ENCODE measurements around the gene CLMP. TPM values are rescaled to one million over a fixed set of nuclear protein-coding genes. Genes with fewer than 3 reads are reported as not detected.
"Not testable (repeated sequence)": the region's sequence is repeated elsewhere in the genome, so short reads cannot be mapped to it uniquely, and the experiment has no call there.

The CLMP gene
- total RNA-seq, 2 experiments from 2014 or later = 0.09 TPM; not detected in 1

DNA sequence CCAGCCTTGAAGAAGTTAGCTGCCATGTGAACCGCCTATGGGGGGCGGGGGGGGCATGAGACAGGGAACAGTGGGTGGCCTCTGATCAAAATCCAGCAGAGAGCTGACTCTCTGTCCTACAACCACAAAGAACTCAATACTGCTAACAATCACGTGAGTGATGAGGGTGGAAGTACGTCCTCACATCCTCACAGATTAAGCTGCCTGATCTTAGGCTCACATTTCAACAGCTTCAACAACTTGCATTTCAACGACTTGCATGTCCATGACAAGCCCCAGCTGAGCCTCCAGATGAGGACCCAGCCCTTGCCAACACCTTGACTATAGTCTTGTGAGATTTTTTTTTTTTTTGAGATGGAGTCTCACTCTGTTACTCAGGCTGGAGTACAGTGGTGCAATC lies 51.6 kb downstream of the CLMP start:
- H3K4me1 Mint-ChIP-seq (ENCODE audit: low read depth) = no peaks in the 10 kb centered on the region
- H3K4me3 Mint-ChIP-seq = no peak overlapping the region
- H3K27ac Mint-ChIP-seq = no peak overlapping the region
- intact Hi-C loops (cut with micrococcal nuclease) = no loop called here
- TF ChIP-seq, protein P1, sequence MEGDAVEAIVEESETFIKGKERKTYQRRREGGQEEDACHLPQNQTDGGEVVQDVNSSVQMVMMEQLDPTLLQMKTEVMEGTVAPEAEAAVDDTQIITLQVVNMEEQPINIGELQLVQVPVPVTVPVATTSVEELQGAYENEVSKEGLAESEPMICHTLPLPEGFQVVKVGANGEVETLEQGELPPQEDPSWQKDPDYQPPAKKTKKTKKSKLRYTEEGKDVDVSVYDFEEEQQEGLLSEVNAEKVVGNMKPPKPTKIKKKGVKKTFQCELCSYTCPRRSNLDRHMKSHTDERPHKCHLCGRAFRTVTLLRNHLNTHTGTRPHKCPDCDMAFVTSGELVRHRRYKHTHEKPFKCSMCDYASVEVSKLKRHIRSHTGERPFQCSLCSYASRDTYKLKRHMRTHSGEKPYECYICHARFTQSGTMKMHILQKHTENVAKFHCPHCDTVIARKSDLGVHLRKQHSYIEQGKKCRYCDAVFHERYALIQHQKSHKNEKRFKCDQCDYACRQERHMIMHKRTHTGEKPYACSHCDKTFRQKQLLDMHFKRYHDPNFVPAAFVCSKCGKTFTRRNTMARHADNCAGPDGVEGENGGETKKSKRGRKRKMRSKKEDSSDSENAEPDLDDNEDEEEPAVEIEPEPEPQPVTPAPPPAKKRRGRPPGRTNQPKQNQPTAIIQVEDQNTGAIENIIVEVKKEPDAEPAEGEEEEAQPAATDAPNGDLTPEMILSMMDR (IDR thresholded peaks at IDR 0.05) = no peak
- POLR2A ChIA-PET = interaction anchor here (1.1 kb wide), 1 partner anchor 19 kb away, joined by 3 read pairs; no protein-coding TSS in a partner anchor
- no peaks in the 10 kb centered on the region for H3K9me3 Mint-ChIP-seq
- H3K27me3 Mint-ChIP-seq = no peaks in the 10 kb centered on the region
- no peak for ATAC-seq
- CTCF ChIA-PET = interaction anchor here (1.0 to 1.6 kb wide), 2 partner anchors 104 to 118 kb away, joined by 4 to 7 read pairs; no protein-coding TSS in a partner anchor
- H3K36me3 Mint-ChIP-seq (ENCODE audit: low read depth) = no peaks in the 10 kb centered on the region
- DNase-seq = no peak

DNA sequence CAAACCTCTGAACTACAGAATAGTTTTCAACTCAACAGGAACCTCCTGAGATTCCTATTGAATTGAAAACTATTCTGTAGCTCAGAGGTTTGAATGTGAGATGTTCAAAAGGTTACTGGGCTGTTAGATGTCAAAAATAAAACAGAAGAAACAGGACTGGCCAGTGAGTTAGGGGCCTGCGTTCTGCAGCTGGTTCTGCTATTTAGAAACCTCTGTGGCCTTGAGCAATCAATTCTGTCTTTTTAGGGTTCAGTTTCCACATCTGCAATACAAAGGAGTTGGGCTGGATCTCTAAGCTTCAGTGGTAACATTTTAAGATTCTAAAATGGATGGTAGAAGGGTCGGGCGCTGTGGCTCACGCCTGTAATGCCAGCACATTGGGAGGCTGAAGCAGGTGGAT lies 55.8 kb downstream of the CLMP start:
- no peaks in the 10 kb centered on the region for H3K9me3 Mint-ChIP-seq
- no peaks in the 10 kb centered on the region for H3K4me1 Mint-ChIP-seq (ENCODE audit: low read depth)
- CTCF ChIA-PET = interaction anchor here (1.0 to 1.3 kb wide), 2 partner anchors 36 to 122 kb away, joined by 3 to 5 read pairs; no protein-coding TSS in a partner anchor
- intact Hi-C loops (cut with micrococcal nuclease) = no loop called here
- DNase-seq (no peak), ATAC-seq (no peak)
- no peaks in the 10 kb centered on the region for H3K27me3 Mint-ChIP-seq
- no peak overlapping the region for H3K4me3 Mint-ChIP-seq
- H3K36me3 Mint-ChIP-seq (ENCODE audit: low read depth) = no peaks in the 10 kb centered on the region
- no peak overlapping the region for H3K27ac Mint-ChIP-seq
- POLR2A ChIA-PET = no interaction called here
- TF ChIP-seq, protein P1 (IDR thresholded peaks at IDR 0.05) = no peak

DNA sequence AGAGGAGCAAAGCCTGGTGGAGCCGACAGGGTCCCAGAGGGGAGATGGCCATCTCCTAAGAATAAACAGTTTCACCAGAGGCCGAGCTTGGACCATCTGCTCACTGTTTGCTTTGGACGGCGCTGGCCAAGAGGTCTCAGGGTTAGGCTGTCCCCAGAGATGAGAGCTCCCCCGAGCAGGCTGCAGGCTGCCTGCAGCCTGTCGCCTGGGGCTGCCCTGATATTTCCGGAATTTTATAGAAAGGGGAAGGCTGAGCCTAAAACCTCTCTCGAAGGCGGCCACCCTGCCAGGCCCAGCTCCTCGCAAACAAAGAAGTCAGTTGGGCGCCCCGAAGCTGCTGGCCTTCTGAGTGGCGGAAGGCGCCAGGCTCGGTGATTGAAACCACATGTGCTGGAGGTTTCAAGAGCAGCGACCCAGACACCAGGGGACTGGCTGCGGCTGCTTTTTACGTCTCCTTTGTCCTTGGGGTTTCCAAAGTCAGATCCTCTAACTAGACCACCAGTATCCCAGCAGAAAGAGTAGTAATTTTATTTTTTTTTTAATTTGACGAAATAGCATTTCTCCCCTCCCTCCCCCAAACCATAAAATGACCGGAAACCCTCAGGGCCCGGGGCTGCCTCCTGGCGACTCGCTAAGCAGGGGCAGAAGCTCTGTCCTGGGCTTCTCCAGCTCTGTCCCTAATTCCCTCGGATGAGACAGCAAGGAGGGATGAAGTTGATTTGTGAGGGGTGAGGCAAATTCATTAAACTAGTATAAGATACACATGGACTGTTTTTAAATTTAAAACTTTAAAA lies 57.4 kb downstream of the CLMP start:
- no peaks in the 10 kb centered on the region for H3K27me3 Mint-ChIP-seq
- CTCF ChIA-PET = interaction anchor here (0.8 to 1.8 kb wide), 4 partner anchors 15 to 109 kb away, joined by 3 to 5 read pairs (median 4); no protein-coding TSS in a partner anchor
- no peak overlapping the region for H3K27ac Mint-ChIP-seq
- no peak overlapping the region for H3K4me3 Mint-ChIP-seq
- intact Hi-C loops (cut with micrococcal nuclease) = no loop called here
- ATAC-seq (no peak), DNase-seq (no peak)
- H3K9me3 Mint-ChIP-seq = no peaks in the 10 kb centered on the region
- H3K4me1 Mint-ChIP-seq (ENCODE audit: low read depth) = no peaks in the 10 kb centered on the region
- POLR2A ChIA-PET = interaction anchor here (0.6 kb wide), 1 partner anchor 40 kb away, joined by 3 read pairs; no protein-coding TSS in a partner anchor
- TF ChIP-seq, protein P1 (IDR thresholded peaks at IDR 0.05) = no peak
- H3K36me3 Mint-ChIP-seq (ENCODE audit: low read depth) = no peaks in the 10 kb centered on the region

DNA sequence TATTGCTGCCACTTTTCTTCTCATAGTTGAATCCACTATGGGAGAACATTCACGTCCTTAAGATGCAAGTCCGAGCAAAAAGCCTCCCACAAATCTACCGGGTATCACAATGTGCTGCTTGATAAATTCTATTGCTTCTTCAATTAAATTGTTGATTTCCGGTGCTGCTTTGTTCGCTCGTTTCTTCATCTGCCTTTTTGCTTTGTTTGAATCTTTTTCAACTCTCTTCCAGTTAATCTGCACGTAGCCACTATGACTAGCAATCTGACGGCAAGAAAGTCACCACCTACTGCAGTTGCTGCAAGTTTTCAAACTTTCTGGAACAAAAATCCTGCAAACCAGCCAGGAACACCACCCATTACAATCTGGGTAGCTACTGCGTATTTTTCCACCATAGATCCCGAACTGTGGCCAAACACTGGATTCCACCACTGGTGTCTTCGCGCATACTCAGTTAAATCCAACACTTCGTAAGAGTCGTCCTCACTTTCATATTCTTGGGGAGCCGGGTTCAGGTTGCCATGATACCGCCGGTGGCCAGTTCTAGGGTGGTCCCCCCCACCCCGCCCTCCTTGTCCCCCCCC lies 59.1 kb downstream of the CLMP start:
- ChIA-PET CTCF (interaction anchor here (1.5 kb wide), 1 partner anchor 125 kb away, joined by 4 read pairs; no protein-coding TSS in a partner anchor), POLR2A (no interaction called here)
- DNase-seq (no peak), ATAC-seq (no peak)
- H3K27ac Mint-ChIP-seq = no peak overlapping the region
- TF ChIP-seq, protein P1 (IDR thresholded peaks at IDR 0.05) = no peak
- H3K9me3 Mint-ChIP-seq = no peaks in the 10 kb centered on the region
- H3K4me1 Mint-ChIP-seq (ENCODE audit: low read depth) = no peaks in the 10 kb centered on the region
- intact Hi-C loops (cut with micrococcal nuclease) = no loop called here
- H3K36me3 Mint-ChIP-seq (ENCODE audit: low read depth) = no peaks in the 10 kb centered on the region
- H3K4me3 Mint-ChIP-seq = no peak overlapping the region
- H3K27me3 Mint-ChIP-seq = no peaks in the 10 kb centered on the region

DNA sequence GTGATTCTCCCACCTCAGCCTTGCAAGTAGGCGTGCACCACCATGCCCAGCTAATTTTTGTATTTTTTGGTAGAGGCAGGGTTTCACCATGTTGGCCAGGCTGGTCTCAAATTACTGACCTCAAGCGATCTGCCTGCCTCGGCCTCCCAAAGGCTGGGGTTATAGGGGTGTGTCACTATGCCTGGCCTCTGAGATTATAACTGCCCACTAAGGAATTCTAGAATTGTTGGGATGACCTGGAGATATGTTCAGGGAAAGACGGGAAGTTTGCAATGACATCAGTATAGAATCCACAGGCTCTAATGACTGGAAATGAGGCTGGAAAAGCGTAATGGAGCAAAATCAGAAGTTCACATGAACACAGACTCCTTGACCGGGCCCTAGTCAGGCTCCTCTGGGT lies 62.2 kb downstream of the CLMP start:
- Mint-ChIP-seq H3K4me3 (no peak overlapping the region), H3K4me1 (ENCODE audit: low read depth) (peaks cover 5% of the 10 kb centered on the region), H3K27ac (no peak overlapping the region), H3K9me3 (no peaks in the 10 kb centered on the region), H3K36me3 (ENCODE audit: low read depth) (no peaks in the 10 kb centered on the region), H3K27me3 (no peaks in the 10 kb centered on the region)
- DNase-seq (no peak), ATAC-seq (no peak)
- ChIA-PET CTCF (no interaction called here), POLR2A (no interaction called here)
- intact Hi-C loops (cut with micrococcal nuclease) = no loop called here
- TF ChIP-seq, protein P1 (IDR thresholded peaks at IDR 0.05) = no peak

DNA sequence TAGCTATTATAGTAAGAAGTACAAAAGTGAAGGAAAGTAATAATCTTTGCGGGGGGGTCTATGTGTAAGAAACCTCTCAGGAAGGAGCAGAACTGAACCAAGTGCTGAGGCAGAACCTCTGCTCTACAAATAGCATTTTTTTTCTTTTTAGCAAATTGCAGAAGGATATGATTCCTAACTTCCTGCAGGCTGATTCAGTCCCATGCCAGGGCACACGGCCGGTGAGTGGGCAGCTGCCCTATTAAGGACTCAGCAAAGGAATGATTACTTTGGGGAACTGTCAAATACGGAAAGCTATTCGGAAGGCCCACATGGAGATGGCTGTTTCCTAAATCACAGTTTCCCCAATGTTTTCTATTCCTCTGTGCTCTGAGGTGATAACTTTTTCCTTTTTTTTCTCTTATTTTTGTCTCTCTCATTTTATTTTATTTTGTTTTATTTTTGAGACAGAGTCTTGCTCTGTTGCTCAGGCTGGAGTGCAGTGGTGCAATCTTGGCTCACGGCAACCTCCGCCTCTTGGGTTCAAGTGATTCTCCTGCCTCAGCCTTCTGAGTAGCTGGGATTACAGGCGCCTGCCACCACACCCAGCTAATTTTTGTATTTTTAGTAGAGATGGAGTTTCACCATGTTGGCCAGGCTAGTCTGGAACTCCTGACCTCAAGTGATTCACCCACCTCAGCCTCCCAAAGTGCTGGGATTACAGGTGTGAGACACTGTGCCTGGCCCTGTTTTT lies 62.8 kb downstream of the CLMP start:
- H3K36me3 Mint-ChIP-seq (ENCODE audit: low read depth); H3K27me3 Mint-ChIP-seq; H3K4me3 Mint-ChIP-seq; H3K9me3 Mint-ChIP-seq; POLR2A ChIA-PET; H3K4me1 Mint-ChIP-seq (ENCODE audit: low read depth); H3K27ac Mint-ChIP-seq; intact Hi-C loops (cut with micrococcal nuclease); DNase-seq; ATAC-seq: not testable (repeated sequence)
- CTCF ChIA-PET = interaction anchor here (1.3 kb wide), 1 partner anchor 115 kb away, joined by 3 read pairs; no protein-coding TSS in a partner anchor
